ENCODE data around the gene MANEA.

DNA sequence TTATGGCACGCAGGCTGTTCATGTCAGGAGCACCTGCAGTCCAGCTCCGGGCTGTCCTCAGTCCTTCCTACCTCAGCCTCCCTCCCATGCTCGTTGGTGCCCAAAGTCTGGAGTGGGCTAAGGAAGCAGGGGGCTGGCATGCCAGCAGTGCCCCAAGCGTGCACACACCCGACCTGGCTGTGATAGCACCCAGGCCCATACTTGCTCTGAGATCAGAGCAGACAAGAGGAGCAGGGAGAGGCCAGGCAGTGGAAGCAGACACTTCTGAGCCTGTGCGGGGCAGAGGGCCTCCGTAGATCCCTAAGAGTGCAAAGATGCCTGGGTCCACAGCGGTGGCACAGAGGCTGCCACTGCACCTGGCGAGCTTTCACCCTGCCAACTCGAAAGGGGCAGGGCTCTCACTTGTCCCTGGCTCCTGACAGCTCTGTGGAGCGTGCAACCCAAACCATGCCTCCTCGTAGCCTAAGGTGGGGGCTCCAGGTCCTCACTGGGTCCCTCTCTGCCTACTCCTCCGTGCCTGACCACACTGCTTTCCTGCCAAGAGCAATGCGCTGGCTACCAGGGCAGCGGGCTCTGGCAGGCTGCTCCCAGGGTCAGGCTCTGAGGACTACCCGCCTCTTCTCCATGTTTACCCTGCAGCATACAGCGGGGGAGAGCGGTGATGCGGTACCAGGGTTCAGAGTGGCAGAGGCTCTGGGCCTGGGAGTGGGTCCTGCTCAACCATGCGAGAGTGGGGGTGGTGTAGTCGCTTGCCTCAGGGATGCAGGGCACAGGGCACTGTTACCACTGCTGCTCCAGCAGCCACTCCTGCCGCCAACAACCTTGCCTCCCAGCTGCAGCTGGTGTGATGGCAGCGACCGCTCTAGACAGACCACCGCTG is 59.5 kb downstream of the MANEA start:
- no peak for TF ChIP-seq POLR2G (IDR thresholded peaks at IDR 0.05; ENCODE audit: low read depth, low read length)
- no peak for TF ChIP-seq RAD21 (CRISPR knock-in tag; IDR thresholded peaks at IDR 0.05)
- no peak for TF ChIP-seq SPEN (CRISPR knock-in tag; IDR thresholded peaks at IDR 0.05; ENCODE audit: low read depth)
- TF ChIP-seq SP2 (CRISPR knock-in tag; IDR thresholded peaks at IDR 0.05): no peak
- TF ChIP-seq, protein P1, sequence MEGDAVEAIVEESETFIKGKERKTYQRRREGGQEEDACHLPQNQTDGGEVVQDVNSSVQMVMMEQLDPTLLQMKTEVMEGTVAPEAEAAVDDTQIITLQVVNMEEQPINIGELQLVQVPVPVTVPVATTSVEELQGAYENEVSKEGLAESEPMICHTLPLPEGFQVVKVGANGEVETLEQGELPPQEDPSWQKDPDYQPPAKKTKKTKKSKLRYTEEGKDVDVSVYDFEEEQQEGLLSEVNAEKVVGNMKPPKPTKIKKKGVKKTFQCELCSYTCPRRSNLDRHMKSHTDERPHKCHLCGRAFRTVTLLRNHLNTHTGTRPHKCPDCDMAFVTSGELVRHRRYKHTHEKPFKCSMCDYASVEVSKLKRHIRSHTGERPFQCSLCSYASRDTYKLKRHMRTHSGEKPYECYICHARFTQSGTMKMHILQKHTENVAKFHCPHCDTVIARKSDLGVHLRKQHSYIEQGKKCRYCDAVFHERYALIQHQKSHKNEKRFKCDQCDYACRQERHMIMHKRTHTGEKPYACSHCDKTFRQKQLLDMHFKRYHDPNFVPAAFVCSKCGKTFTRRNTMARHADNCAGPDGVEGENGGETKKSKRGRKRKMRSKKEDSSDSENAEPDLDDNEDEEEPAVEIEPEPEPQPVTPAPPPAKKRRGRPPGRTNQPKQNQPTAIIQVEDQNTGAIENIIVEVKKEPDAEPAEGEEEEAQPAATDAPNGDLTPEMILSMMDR (CRISPR knock-in tag; IDR thresholded peaks at IDR 0.05): no peak
- TF ChIP-seq ZNF138 (CRISPR knock-in tag; IDR thresholded peaks at IDR 0.05; ENCODE audit: low read depth): no peak
- TF ChIP-seq FOXC1 (CRISPR knock-in tag; IDR thresholded peaks at IDR 0.05; ENCODE audit: borderline replicate concordance): no peak
- TF ChIP-seq, protein P2, sequence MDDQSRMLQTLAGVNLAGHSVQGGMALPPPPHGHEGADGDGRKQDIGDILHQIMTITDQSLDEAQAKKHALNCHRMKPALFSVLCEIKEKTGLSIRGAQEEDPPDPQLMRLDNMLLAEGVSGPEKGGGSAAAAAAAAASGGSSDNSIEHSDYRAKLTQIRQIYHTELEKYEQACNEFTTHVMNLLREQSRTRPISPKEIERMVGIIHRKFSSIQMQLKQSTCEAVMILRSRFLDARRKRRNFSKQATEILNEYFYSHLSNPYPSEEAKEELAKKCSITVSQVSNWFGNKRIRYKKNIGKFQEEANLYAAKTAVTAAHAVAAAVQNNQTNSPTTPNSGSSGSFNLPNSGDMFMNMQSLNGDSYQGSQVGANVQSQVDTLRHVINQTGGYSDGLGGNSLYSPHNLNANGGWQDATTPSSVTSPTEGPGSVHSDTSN (CRISPR knock-in tag; IDR thresholded peaks at IDR 0.05; ENCODE audit: borderline replicate concordance): no peak

Data from HepG2 (cell line).